Measurements from ENCODE around the gene FARS2.

GRCh38 chr6:5640614-5641013, 379.3 kb downstream of the FARS2 start:
- TF ChIP-seq POLR2AphosphoS5 (IDR thresholded peaks at IDR 0.05; ENCODE audit: low read depth, low read length) (no peak), POLR2A (IDR thresholded peaks at IDR 0.05; ENCODE audit: low read depth, low read length) (no peak)
